HG03521 (cell line): ENCODE measurements around the gene PHC2.
"Not testable (repeated sequence)": the region's sequence is repeated elsewhere in the genome, so short reads cannot be mapped to it uniquely, and the experiment has no call there.

Source experiments
- ATAC-seq: cut with Tn5 transposase; IDR thresholded peaks from one replicate; pipeline ENCODE4 v1.9.1; 2021; ENCODE audit warnings: mild to moderate bottlenecking, moderate library complexity; ENCODE audit not compliant: unreplicated experiment

Gene PHC2

GRCh38 chr1:33297911-33298622 is 132.8 kb downstream of the PHC2 start:
- ATAC-seq: no peak

GRCh38 chr1:33296824-33297223 is 134.1 kb downstream of the PHC2 start:
- ATAC-seq: no peak

GRCh38 chr1:33296082-33296458 is 134.8 kb downstream of the PHC2 start:
- ATAC-seq: no peak

- no peak for ATAC-seq
Observed at GRCh38 chr1:33295450-33296081, 135.3 kb downstream of the PHC2 start.

- ATAC-seq: no peak
Observed at GRCh38 chr1:33295023-33295422, 135.9 kb downstream of the PHC2 start.

GRCh38 chr1:33294071-33295010 is 136.6 kb downstream of the PHC2 start:
- ATAC-seq: no peak

GRCh38 chr1:33292726-33293340 is 138.1 kb downstream of the PHC2 start:
- ATAC-seq: no peak

GRCh38 chr1:33290615-33291014 is 140.3 kb downstream of the PHC2 start:
- ATAC-seq: not testable (repeated sequence)

- ATAC-seq: no peak
Observed at GRCh38 chr1:33289858-33290154, 141.1 kb downstream of the PHC2 start.

GRCh38 chr1:33288976-33289857 is 141.7 kb downstream of the PHC2 start:
- ATAC-seq: no peak

GRCh38 chr1:33287317-33287716 is 143.6 kb downstream of the PHC2 start:
- no peak for ATAC-seq

GRCh38 chr1:33286451-33287185 is 144.3 kb downstream of the PHC2 start:
- ATAC-seq: no peak

- no peak for ATAC-seq
Observed at GRCh38 chr1:33284049-33284448, 146.8 kb downstream of the PHC2 start.

GRCh38 chr1:33282791-33283190 is 148.1 kb downstream of the PHC2 start:
- ATAC-seq: no peak

- no peak for ATAC-seq
Observed at GRCh38 chr1:33281554-33282303, 149.2 kb downstream of the PHC2 start.

GRCh38 chr1:33280091-33280661 is 150.7 kb downstream of the PHC2 start:
- ATAC-seq: no peak

GRCh38 chr1:33277488-33278084 is 153.3 kb downstream of the PHC2 start:
- ATAC-seq: no peak

- no peak for ATAC-seq
Observed at GRCh38 chr1:33276573-33277298, 154.2 kb downstream of the PHC2 start.
